HG03469 (cell line): ENCODE measurements around the gene HS3ST6.
"Not testable (repeated sequence)": the region's sequence is repeated elsewhere in the genome, so short reads cannot be mapped to it uniquely, and the experiment has no call there.

Experiments used
- ATAC-seq: cut with Tn5 transposase; IDR thresholded peaks from one replicate; pipeline ENCODE4 v1.9.1; 2021; ENCODE audit warnings: mild to moderate bottlenecking, moderate library complexity, moderate number of reproducible peaks; ENCODE audit not compliant: unreplicated experiment

HS3ST6 gene

DNA sequence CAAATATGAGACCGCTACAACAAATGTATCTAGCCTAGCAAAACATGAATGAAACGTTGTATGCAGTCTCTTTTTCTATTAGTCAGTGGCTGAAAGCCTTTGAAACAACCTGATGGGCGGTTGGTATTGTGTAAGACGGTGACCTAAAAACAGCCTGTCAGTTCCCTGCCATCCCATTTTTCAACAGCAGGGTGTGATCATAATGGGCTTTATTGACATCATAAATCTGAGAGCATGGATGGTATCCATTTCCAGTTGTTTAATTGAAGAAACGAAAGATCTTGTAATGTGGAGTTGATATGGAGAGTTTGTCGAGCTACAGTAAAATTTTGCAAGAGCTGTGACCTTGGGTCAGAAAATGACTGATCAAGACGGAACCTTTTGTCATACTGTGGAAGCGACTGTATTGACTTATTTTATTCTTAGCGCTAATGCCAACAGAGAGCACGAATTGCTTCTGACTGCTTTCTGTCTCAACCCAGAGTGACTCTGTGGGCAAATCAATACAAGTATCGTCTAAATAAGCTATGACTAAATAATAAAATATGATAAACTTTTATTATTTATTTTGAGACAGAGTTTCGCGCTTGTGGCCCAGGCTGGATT is 34.0 kb downstream of the HS3ST6 start:
- ATAC-seq, result no peak

DNA sequence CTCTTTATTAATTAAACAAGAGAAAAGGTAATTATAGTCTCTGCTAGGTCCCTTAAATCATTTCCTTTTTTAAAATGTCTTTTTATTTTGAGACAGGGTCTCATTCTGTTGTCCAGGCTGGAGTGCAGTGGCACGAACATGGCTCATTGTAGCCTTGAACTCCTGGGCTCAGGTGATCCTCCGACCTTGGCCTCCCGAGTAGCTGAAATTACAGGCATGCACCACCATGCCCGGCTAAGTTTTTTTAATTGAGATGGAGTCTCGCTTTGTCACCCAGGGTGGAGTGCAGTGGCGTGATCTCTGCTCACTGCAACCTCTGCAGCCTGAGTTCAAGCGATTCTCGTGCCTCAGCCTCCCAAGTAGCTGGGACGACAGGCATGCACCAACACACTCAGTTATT is 37.0 kb downstream of the HS3ST6 start:
- ATAC-seq, result not testable (repeated sequence)

DNA sequence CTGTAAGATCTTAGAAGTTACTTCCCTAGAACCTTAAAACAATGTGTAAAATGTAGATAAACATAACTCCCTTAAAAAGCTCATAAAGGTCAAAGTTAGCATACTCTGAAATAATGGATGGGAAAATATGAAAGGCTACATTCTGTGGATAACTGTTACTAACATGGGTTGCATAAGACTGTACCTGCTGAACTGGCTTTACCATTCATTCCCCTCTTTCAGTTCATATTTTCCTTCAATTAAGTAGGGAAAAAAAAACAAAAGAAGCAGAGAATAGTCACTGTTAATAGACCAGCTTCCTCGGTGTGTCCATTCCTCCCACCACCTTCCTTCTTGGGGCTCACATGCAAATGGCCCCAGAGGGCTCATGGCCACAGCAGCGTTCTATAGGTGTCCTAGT is 38.7 kb downstream of the HS3ST6 start:
- ATAC-seq, result no peak

DNA sequence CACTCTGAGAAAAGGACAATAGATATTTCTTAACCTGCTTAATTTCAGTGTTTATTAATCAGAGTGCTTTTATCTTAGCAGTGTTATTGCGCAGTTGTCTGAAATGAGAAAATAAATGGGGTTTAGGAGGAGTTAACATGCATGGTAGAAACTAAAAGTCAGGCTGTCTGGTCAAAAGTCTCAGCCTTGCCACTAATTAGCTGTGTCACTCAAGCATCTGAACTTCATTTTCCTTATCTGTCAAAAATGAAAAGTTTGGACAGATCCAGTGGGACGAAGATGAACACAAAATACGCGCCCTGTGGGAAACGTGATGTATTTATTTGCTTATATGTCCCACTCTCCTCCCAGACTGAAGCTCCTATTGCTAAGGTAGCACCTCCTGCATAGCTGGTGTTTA is 40.0 kb downstream of the HS3ST6 start:
- no peak for ATAC-seq

DNA sequence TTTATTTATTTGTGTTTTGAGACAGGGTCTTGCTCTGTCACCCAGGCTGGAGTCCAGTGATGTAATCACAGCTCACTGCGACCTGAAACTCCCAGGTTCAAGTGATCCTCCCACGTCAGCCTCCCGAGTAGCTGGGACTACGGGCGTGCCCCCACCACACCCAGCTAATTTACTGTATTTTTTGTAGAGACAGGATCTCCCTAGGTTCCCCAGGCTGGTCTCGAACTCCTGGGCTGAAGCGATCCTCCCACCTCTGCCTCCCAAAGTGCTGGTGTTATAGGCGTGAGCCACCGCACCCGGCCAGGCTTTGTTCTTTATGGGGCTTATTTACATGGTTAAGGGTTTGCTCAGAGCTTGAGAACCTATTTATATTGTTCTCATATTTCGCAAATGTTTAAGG is 40.4 kb downstream of the HS3ST6 start:
- ATAC-seq, result no peak

DNA sequence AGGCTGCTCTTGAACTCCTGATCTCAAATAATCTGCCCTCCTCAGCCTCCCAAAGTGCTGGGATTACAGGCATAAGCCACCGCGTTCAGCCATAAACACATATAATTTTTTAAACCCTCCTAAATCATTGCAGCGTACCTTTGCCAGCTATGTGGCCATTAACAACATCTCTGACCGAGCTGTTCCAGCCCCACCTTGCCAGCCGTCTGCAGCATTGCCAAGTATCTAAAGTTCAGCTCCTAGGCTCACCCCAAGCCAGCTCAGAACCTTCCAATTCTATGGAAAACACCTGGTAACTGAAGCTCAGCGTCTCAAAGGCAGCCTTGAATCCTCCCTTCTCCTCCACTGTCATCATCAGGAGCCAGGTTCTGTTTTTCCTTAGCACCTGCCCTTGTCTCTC is 41.1 kb downstream of the HS3ST6 start:
- ATAC-seq, result no peak

DNA sequence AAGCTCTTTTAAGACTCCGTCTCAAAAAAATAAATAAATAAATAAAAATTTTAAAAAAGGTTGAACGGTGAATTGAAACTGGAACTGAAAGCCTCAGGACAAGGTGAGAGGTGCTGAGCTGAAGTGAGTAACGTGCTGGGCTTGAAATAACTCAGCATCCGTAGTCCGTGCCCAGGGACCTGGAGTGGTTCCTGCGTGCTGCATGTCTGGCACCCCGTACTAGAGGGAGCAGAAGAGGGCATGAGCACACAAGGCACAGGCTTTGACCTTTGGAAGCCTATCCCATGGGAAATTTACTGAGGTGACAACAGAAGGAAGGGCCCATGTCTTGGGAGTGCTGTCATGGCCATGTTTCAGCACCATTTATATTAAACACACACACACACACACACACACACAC is 41.7 kb downstream of the HS3ST6 start:
- ATAC-seq, result no peak

DNA sequence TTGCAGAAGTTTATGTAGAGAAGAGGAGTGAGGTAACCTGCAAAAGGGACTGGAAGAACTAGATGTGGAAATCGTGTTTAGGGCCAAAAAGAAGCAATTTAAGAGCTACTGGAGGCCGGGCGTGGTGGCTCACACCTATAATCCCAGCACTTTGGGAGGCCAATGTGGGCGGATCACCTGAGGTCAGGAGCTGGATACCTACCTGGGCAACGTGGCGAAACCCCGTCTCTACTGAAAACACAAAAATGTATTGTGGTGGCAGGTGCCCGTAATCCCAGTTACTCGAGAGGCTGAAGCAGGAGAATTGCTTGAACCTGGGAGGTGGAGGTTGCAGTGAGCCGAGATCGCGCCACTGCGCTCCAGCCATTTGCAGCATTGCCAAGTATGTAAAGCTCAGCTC is 42.1 kb downstream of the HS3ST6 start:
- not testable (repeated sequence) for ATAC-seq

DNA sequence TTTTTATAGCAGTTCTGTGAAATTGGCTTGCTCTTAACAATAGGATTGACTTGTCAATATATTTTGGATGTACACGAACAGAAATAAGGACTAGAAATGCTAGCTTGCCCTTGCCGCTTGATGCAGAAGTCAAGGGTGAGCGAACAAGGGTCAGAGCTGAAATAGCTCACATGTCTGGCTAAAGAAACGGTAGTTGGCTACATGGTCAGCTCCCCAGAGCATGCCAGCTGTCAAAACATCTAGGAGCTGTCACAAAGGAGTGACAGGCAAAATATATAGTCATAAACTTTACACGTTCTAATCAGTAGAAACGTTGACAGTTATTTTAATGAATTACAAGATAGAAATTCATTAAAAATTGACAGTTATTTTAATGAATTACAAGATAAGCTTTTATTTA is 43.4 kb downstream of the HS3ST6 start:
- no peak for ATAC-seq

DNA sequence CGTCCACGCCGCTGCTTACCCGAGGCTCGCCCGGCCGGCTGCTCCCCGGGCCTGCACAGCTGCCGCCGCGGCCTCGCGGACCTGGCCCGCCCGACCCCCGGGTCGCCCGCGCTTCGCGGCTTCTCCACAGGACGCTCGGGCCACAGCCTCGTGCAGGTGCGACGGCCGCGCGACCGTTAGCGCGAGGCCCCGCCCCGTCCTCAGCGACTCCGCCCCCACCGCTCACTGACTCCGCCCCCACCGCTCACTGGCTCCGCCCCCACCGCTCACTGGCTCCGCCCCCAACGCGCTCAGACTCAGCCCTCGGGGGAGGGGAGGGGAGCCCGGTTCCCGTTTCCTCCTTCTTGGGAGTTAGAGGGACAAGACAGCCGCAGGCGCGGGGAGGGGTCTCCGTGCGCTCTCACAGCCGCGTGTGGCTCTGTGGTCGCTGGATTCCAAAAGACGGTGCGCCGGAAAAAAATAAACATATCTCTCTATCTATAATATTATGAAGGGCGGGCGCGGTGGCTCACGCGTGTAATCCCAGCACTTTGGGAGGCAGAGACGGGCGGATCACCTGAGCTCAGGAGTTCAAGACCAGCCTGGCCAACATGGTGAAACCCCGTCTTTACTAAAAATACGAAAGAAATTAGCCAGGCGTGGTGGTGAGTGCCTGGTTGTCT is 46.1 kb downstream of the HS3ST6 start, which contains the start of gene MEIOB:
MEIOB (minus strand) TSS at position 191 of the 662 bp plus-strand sequence. CDS start 3,989 bp downstream, outside the sequence.
- ATAC-seq, result no peak

DNA sequence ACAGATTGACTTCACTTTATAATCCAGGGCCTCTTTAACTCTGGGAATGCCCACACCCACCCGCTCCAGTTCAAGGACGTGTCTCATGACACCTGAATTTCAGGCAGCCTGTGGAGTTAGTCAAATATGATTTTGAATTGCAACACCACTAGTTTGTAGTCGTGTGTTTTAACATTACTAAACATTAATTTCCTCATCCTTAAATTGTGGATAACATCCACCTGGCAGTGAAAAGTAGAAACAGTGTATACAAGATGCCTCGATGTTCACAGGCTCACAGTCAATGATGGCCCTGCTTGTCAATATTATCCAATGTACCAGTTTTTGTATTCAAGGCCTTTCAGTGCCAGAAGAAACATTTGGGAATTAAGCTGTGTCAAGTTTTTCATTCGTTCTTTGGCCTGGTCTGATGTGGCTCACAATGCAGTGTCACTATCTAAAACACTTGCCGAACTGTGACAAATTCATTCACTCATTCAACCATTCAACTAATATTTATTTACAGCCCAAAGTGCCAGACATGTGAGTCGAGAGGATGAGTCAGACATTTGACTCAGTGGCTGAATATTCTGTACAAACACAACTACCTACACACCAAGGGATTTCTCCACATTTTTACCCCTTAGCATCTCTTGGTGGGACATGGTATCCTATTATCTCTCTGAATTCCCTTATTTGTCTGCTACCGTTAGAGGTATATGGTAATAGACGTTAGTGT is 47.7 kb downstream of the HS3ST6 start:
- ATAC-seq, result no peak

DNA sequence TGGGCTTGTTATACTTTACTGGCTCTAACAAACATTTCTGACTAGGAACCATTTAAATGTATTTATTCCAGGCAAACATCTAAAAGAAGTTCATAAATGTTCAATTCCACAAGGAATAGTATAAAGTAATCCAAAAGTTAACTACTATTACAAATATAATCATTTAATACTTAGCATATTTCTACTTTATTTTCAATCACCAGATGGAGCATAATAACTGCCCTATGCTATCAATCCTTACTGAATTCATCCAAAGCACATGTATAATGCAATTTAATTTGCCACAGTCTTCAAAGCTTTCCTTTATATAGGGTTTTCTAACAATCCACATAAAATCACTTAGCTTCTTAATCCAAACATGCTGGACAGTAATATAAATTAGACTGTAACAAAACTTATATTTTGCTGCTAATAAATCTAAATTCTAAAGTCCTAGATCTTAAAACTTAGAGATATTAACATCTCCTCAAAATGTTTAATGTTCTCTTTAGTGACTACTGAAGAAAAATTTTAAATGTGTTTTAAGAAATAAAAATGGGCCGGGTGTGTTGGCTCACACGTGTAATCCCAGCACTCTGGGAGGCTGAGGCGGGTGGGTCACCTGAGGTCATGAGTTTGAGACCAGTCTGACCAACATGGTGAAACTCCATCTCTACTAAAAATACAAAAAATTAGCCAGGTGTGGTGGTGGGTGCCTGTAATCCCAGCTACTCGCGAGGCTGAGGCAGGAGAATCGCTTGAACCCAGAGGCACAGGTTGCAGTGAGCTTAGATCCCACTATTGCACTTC is 52.1 kb downstream of the HS3ST6 start:
- ATAC-seq, result no peak

DNA sequence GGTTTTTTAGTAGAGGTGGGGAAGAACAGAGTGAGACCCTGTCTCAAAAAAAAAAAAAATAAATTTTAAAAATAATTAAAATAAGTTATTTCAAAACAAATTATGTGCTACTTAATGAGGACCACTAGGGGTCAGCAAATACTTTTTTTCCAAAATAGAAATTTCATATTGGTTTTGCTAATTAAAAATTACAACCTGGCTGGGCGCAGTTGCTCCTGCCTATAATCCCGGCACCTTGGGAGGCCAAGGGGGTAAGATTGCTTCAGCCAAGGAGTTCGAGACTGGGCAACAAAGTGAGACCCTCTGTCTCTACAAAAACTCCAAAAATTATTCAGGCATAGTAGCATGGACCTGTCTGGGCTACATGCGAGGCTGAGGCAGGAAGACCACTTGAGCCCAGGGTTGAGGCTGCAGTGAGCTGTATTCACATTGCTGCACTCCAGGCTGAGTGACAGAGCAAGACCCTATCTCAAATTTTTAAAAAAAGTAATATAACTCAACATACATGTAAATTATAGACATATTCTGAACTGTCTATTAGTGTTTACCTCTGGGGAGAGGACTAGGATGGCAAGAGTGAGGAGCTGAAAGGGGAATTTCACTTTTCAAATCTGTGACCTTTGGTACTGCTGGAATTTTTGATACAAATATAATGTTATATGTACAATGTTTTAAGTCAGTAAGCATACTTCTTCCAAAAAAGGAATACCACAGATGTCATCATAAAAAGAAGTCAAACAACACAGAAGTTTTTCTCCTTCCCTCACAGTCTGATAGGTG is 54.3 kb downstream of the HS3ST6 start:
- ATAC-seq, result no peak

DNA sequence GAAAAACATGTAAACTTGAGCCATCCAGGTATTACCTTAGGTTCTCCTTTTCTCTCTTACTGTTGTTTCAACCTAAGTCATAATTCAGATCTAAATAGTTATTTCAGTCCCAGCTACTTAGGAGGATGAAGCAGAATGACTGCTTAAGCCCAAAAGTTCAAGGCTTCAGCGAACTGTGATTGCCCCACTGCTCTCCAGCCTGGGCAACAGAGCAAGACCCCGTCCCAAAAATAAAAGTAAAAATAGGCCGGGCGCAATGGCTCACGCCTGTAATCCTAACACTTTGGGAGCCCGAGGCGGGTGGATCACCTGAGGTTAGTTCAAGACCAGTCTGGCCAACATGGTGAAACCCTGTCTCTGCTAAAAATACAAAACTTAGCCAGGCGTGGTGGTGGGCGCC is 55.8 kb downstream of the HS3ST6 start:
- ATAC-seq, result no peak

DNA sequence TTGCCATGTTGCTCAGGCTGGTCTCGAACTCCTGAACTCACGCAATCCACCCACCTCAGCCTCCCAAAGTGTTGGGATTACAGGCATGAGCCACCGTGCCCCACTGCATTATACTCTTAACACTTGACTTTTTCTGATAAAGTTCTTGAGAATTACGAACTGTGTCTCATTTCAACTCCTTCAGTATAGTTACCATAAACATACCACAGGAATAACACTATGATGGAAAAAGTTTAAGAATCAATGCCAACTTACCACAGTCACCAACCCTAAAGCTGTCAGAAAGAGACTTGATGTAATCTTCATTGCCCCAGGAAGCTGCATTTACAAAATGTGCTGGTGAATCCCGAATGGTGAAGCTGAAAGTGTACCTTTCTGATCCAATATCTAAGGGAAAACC is 56.5 kb downstream of the HS3ST6 start:
- no peak for ATAC-seq
